ENCODE results near the gene EEF1A2.

GRCh38 chr20:63454731-63455567 lies 43.9 kb downstream of the EEF1A2 start:
- TF ChIP-seq CTCF (IDR thresholded peaks at IDR 0.05) (no peak), POLR2A (IDR thresholded peaks at IDR 0.05) (no peak)

All from right lobe of liver (tissue), 4 donors.